NCI-H69 (cell line): Measurements from ENCODE around the gene TRPM3.

Experiments used
- DNase-seq: peaks from one replicate; lab custom pipeline; 2025; lab: John Stamatoyannopoulos, UW

TRPM3 gene

GRCh38 chr9:70609542-70610286 is 511.7 kb downstream of the TRPM3 start:
- no peak for DNase-seq

GRCh38 chr9:70609011-70609410 is 512.4 kb downstream of the TRPM3 start:
- DNase-seq = no peak

- peak; percentile 4 for DNase-seq
These were observed 513.5 kb downstream of the TRPM3 start for GRCh38 chr9:70607926-70608325.

- DNase-seq = no peak
These were observed 514.1 kb downstream of the TRPM3 start for GRCh38 chr9:70607329-70607728.

- DNase-seq = no peak
These were observed 518.4 kb downstream of the TRPM3 start for GRCh38 chr9:70603020-70603411.

GRCh38 chr9:70602321-70603019 is 519.0 kb downstream of the TRPM3 start:
- DNase-seq = peak; percentile 85

- DNase-seq = peak; percentile 96
These were observed 520.1 kb downstream of the TRPM3 start for GRCh38 chr9:70601000-70601951.

GRCh38 chr9:70600506-70600905 is 520.9 kb downstream of the TRPM3 start:
- DNase-seq = no peak

- no peak for DNase-seq
These were observed 523.5 kb downstream of the TRPM3 start for GRCh38 chr9:70597886-70598285.

- DNase-seq = no peak
These were observed 526.2 kb downstream of the TRPM3 start for GRCh38 chr9:70595211-70595610.

GRCh38 chr9:70594386-70594944 is 527.0 kb downstream of the TRPM3 start:
- DNase-seq = no peak

- DNase-seq = no peak
These were observed 528.2 kb downstream of the TRPM3 start for GRCh38 chr9:70593241-70593640.

GRCh38 chr9:70590315-70590677 is 531.1 kb downstream of the TRPM3 start:
- no peak for DNase-seq

- no peak for DNase-seq
These were observed 531.7 kb downstream of the TRPM3 start for GRCh38 chr9:70589571-70590314.

- no peak for DNase-seq
These were observed 532.4 kb downstream of the TRPM3 start for GRCh38 chr9:70588999-70589398.

- no peak for DNase-seq
These were observed 533.0 kb downstream of the TRPM3 start for GRCh38 chr9:70588381-70588780.

GRCh38 chr9:70587201-70587600 is 534.2 kb downstream of the TRPM3 start:
- no peak for DNase-seq

- no peak for DNase-seq
These were observed 534.9 kb downstream of the TRPM3 start for GRCh38 chr9:70586476-70586875.

- DNase-seq = no peak
These were observed 539.5 kb downstream of the TRPM3 start for GRCh38 chr9:70581955-70582350.

GRCh38 chr9:70581214-70581954 is 540.0 kb downstream of the TRPM3 start:
- DNase-seq = no peak
